Measurements from ENCODE around the gene MKI67.

The MKI67 gene

DNA sequence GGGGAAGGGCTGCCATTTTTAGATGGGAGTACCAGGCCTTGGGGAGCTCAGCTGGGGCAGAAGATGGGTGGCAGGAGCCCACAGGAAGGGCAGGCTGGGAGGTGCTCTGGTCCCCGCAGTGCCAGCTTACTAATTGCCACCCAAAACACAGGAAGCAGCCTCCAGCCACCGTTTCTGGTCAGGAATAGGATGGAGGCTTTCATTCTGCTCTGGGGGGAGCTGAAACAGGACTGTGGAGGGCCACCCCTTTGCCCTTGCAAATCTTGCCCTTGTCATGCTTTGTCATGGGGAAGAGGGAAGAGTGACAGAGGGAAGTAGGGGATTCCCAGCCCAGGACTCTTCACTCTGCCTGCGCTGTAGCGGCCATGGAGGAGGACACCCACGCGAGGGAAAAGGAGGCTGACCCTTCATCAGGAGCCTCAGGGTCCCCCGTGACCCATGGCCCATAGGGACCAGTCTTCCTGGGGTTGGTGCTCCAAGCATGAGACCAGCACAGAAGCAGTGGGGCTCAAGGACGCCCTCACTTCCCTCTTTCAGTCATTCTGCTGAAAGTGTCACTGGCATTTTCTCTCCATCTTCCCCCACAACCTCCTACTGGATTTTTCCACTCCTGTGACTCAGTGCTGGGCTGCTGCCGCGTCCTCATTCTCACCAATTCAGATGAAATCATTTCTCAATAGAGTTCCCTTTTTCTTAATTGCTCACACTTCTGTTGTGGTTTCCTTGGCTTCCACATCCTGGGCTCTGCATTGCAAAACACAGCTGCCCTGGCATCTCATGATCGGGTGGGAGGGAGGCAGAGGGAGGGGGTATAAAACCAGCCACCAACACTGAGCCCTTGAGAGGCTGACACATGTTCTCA is 61.9 kb downstream of the MKI67 start:
- DNase-seq, result no peak

DNA sequence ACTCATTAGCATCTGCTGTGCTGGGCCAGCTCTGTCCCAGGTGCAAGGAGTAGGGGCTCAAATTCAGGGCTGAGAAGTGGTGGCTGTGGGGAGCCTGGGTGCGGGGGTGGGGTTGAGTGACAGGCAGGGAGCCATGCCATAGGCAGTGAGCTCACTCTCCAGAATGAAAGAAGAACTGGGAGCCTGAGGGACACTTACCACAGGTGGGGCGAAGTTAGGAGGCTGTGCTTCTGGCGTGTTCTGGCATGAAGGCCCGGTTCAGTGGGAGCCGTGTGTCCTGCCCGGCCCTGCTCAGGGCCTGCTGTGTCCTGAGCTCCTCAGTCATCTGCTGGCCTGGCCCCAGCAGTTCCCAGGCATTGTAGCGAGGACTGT is 62.5 kb downstream of the MKI67 start:
- DNase-seq, result no peak

DNA sequence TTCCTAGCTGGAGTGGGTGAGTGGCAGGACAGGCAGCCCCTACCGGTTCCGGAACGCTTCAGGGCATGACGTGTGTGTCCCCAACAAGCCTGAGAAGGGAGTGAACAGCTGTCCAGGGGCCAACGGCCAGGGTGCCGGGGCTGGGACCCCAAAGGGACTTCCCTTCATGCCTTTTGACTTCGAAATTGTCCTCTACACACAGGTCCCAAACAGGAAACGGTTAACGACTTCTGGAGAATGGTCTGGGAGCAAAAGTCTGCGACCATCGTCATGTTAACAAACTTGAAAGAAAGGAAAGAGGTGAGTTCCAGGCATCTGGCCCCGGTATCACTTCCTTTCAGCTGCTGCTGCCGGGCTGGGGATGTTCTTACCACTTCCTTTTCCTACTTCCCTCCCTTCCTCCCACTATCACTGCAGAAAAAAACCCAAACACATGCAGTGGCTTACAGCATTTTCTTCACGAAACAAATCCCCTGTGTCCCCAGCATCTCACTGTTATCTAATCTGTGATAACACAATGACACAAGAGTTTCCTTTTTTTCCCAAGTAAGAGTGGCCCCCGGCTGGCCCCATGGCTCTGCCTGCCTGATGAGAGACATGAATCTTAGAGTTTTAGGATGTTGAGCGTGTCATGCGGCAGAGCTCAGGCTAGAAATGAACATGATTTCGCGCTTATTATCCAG is 63.2 kb downstream of the MKI67 start:
- DNase-seq, result no peak

DNA sequence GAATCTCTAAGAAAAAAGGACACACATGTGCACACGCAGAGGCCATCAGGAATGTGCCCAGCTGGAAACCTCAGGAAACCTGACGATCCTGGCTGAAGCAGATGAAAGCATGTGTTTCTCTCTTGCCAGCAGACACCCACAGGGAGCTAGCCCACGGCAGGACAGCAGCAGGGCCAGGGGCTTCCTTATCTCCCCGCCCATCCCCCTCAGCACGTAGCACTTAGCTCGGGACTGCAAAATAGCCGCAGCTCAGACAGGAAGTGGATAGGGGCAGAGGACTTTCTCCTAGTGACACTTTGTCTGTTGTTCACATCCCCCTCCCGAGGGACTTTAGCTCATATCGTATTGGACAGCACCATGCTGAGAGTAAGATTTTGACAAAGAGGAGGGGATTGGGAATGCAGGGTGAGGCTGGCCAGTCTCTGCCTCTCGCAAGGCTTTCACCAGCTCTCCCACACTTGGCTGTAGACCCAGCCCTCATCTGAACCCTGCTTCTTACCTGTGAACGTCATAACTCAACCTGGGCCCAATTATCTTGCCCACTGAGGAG is 63.8 kb downstream of the MKI67 start:
- no peak for DNase-seq

DNA sequence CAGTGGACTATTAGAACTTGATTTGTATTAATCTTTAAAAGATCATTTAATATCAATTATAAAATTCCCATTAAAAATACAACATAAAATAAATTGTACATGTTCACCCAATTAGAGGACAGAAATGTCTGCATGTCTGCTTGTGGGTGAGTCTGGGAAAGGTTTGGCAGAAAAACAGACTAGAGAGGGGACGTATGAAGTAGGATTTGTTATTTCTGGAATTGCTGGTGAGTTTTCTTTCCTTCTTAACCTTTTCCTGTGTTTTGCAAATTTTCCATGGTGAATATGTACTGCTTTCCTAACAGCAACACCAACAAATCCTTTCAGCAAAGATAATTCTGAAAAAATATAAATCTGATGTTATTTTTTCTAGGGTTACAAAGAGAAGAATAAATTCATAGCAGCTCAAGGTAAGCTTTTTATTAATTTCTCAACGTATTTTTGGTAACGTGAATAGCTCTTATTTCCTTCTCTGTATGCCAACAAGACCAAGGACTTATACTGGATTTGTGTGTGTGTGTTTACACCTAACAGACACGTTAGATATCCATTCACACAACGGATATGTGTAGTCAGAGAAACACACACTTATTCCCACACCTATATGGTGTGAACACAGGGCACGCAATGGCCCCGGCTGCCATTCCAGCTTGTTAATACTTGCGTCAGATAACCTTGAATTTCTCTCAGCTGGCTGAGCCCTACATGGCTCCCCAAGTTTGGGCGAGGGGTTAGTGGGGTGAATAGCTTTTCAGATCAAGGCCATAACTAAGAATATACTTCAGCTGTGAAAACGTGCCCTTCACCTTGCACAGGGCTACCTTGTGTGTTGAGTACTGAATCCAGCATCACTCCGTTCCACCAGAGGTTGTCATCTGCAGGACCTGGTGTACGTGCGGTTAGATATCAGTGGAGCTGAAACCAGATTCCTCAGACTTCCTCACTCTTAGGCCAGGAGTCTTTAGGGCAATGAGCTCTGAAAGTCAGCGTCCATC is 64.6 kb downstream of the MKI67 start:
- DNase-seq, result no peak

DNA sequence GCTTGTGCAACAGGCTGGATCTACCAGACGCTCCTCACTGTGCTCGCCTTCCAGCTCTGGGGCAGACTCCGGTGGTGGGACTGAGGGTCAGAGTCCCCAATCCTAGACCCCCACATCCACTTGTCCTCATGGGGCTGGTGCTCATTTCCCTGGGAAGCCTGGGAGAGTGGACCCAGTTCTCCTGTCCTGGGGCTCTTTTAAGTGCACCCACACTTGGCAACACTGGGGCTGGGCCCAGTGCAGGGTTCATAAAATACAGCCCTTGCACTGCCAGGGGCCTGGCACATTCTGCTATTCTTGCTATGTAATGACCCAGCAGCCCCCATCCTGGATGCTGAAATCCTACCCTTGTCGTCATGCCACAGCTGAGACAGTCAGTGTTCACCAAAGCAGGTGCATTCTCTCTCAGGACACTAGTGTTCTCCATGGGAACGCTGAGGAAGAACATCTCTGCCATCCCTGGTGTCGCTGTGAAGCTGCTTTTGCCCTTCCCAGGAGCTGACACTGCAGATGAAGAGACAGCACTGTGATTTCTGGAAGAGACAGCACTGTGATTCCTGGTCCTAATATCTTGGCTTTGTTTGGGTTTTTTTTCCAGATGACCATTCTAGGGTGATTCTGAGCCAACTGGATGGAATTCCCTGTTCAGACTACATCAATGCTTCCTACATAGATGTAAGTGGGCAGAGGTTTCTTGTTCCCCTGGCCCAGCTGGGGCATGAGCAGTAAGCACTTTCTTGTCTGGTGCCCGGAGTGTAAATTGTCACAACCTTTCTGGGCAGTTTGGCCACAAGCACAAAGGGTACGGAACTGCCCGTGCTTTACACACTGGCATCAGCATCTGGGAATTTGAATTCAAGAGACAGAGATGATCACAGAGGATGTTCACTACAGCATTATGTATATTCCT is 65.6 kb downstream of the MKI67 start:
- DNase-seq, result no peak

DNA sequence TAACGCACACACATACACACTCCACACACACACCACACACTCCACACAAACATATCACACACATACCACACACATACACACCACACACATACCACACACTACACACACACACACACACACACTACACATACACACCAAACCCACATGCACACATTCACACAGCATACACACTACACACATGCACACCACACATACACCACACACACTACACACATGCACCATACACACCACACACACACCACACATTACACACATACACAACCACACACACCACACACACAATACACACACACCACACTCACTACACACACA is 66.3 kb downstream of the MKI67 start:
- DNase-seq, result no peak

DNA sequence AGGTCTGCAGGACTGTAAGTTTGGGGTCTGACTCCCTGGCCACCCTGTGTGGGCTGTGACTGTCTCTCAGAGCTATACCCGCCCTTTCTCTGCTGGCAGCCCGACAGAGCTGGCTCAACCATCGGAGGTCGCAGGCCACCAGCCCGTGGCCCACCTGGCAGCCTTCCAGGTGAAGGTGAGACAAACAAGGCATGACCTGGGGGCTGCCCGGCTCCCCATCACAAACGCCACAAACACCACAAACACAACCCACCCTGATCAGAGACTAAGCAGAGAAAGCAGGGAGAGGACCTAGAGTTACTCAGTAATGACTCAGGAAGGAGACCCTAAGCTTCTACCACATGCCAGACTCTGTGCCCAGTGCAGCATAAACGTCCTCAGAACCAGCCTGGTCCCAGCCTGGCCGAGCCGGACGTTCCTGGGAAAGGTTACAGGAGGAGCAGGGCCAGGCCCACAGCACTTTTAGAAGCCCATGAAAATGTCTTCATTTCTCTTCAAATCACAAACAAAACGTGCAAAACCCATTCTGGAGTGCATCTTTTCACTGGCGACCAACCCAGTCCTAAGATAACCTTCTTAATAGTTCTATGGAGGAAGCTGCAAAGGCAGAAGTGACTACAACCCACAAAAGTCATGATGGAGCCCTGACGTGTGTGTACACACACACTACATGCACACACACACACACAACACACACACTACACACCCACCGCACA is 66.8 kb downstream of the MKI67 start:
- DNase-seq, result no peak

DNA sequence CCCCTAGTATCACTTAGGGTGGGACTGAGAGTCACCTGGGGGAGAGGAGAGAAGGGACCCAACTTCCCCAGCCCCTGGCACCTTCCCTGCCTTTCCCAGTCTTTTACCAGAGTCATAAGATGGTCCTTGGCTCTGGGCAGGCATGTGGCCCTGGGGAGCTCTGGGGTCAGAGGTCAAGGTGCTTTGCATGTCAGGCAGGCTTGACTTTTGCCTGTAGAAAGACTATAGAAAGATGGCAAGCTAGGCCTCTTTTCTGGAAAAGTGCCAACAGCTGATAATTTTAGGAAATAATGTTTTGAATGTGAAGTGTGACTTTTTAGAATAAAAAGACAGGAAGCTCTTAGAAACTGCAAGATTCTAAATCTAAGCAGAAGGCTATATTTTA is 67.5 kb downstream of the MKI67 start:
- no peak for DNase-seq

DNA sequence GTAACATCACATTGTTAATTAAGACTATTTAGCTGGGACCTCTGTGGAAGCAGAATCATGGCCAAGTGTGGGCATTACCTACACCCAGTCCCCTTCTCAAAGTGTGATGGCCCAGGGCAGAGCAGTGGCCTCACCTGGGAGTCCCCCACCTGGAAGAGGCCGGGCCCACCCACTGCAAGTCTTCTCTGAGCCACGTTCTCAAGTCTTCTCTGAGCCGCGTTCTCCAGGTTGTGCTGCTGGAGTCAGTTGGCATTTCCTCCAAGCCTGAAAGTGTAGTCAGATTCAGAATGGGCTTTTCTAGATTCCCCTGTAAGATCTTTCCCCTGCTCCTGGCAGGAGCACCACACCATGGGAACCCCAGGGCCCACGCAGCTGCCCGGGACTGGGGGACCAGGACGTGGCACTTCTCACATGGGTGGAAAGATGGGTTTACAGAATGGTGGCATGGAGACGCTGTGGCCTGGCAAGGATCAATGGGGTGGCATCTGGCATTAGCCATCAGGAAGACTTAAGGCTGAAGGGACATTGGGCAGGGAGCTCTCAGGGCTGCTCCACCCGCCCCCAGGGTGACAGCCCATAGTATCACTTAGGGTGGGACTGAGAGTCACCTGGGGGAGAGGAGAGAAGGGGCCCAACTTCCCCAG is 68.0 kb downstream of the MKI67 start:
- DNase-seq, result no peak

DNA sequence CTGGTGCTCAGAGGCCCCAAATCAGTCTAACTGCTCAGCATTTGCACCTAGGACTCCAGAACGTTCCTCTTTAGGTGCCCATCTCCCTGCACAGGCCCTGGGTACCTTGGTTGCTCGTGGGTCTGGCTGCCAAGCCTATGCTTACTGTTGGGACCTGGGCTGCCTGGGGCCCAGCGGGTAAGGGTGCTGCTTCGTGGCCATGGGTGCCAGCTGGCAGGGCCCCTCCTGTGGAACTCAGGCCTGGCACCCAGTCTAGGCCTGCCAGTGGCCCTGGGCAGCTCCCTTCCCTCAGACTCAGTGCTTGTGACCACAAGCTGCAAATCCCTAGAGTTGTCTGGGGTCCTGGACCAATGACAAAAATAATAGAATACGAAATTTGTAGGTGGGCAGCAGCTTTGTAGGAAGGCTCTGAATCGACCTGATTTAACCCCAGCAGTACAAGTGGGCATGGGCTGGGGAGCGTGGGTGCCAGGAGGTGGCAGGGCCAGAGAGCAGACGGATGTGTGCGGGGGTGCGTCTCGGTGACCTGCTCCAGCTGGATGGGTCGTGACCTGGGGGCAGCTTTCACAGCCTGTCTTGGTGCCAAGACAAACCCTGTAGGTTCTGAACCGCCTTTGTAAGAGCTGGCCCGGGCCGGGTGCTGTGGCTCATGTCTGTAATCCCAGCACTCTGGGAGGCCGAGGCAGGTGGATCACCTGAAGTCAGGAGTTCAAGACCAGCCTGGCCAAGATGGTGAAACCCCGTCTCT is 69.7 kb downstream of the MKI67 start:
- no peak for DNase-seq

DNA sequence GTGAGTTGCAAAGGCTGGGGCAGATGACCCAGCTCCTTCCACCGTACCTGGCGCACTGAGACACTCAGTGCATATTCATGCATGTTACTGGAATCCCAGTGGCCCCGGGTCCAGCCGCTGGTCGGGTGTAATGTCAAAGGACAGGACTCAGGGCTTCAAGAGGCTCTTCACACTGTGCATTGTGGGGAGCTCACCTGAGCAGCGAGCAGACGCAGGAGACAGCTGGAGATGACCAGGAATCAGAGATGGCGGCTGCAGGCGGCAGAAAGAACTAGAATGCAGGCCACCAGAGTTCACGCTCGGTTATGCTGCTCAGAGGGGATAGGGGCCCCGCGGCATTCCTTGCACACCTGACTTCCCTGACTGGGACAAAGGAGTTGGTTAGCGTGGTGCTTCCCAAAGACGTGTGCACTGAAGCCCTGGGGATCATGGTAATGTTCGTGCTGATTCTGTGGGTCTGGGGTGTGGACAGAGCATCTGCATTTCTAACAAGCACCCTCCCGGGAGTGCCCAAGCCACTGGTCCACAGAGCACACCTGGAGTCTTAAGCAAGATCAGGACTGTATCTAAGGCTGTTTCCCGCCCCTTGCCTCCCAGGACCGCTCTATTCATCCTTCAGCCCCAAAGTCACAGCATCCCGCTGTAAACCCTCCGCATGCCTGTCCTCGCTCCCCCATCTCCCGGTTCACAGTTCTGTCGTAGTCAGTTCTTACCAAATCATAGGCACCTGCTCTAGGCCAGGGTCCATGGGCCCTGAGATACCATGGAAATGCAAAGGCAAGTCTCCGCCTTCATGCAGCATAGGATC is 71.0 kb downstream of the MKI67 start:
- no peak for DNase-seq

DNA sequence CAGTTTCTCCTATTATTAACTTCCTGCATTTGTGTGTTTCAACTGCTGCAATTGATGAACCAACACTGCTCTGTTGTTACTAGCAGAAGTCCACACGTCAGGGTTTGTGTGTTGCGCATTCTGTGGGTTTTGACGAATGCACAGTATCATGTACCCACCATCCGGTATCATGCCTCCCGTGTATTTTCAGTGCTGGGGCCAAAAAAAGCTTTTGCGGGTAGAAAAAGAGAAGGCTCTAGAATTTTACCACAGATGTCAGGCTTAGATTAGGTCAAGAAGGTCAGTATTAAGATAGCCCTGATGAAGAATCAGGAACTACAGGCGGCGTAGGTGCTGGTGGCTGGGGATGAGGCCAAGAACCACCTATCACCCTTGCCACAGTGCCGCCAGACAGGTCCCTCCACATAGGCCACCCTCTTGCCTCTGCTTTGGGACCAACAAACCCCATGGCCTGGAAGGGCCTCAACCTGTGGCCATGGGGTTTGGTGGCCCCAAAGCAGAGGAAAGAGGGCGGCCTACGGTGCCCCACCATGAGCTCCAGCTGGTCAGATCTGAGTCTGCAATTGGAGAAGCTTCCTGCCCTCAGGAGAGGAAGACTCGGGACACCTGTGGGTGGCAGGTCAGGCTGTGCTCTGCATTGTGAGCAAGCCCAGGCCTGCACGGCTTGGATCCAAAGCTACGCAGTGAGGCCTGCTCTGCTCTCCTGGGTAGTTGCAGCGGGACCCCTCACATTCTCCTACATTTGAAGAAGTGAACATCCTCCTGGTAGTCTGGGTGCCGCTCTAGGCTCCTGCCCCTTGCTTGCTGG is 71.9 kb downstream of the MKI67 start:
- no peak for DNase-seq

DNA sequence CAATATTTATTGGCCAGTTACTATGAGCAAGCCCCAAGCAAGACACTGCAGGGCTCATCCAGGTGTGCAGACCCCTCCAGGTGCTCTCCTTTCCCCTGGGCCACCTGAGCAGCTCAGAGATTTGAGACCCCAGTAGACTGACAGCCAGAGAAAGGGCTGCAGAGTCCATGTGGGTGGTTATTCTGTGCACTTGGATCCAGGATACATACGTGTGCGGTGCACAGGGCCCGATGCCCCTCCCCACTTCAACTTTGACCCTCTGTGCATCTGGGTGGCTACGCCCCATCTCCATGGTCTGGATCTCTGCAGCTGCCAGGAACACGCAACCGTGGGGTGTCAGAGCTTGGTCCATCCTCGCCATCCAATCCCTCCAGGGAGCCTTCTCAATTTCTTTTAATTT is 72.9 kb downstream of the MKI67 start:
- DNase-seq, result no peak

DNA sequence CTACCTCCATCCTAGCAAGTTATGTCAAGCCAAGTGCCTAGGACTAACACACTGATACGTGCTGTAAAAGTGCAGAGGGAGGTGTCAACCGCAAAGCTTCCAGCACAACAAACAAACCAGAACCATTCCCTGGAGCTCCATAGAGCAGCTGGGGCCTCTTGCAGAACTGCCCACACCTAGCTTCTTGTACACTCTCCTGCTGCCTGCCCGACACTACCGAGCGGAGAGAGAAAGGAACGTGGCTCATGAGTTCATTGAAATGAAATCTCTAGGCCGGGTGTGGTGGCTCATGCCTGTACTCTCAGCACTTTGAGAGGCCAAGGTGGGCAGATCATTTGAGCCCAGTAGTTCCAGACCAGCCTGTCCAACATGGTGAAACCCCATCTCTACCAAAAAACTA is 73.5 kb downstream of the MKI67 start:
- no peak for DNase-seq

DNA sequence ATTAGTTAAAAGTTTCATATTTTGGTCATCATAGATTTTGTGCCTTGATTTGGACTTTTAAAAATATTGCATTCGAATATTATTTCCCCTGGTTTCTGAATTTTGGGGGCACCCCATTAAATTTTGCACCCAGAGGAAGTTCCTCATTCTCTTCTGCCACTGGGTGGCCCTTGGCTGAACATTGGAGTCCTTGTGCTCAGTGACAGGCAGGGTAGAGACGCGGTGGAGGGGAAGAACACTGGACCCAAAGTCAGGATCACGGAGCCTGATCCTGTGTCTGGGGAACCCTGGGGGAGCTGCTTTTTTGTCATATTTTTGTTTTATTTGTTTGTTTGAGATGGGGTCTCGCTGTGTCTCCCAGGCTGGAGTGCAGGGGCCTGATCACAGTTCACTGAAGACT is 74.7 kb downstream of the MKI67 start:
- DNase-seq, result no peak

DNA sequence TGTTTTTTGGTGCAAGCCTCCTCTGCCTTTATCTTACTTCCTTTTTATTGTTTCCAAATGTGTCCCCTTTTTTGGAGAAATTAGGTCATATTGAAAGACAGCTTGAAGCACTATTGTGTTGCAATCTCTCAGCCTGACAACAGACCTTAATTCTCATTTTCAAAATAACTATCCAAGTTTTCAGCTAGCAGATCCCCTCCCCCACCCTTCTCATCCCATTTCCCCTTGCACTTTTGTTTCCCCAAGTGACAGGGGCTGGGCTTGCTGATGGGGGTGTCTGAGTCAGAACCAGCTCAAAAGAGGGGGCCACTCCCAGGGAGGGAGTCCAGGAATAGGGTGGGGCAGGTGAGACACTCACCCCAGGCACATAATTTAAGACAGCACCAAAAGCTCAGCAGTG is 75.3 kb downstream of the MKI67 start:
- DNase-seq, result no peak

DNA sequence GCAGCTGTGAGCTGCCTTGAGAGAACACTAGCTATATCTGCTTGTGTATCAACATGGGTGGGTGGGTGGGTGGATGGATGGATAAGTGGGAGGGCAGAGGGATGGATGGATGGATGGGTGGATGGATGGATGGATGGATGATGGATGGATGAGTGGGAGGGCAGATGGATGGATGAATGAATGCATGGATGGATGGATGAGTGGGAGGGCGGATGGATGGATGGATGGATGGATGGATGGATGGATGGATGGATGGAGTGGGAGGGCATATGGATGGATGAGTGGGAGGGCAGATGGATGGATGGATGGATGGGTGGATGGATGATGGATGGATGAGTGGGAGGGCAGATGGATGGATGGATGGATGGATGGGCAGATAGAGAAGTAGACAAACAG is 76.1 kb downstream of the MKI67 start:
- no peak for DNase-seq
